Endothelial cell (in vitro differentiated cells): ENCODE measurements around the gene CHRM4. TPM values are rescaled to one million over a fixed set of nuclear protein-coding genes. Genes with fewer than 3 reads are reported as not detected.

Source experiments
- DNase-seq: peaks from one replicate; pipeline ENCODE4 v3.0.0; 2021; ENCODE audit warnings: low spot score
- H3K27ac Mint-ChIP-seq: one replicate; pipeline ENCODE4 v1.8.0; 2021; ENCODE audit warnings: mixed read lengths, inconsistent platforms; ENCODE audit not compliant: unreplicated experiment
- H3K27me3 Mint-ChIP-seq: one replicate; pipeline ENCODE4 v1.8.0; 2021; ENCODE audit warnings: mild to moderate bottlenecking, moderate library complexity, mixed read lengths, inconsistent platforms; ENCODE audit not compliant: unreplicated experiment
- H3K36me3 Mint-ChIP-seq: one replicate; pipeline ENCODE4 v1.8.0; 2021; ENCODE audit warnings: mild to moderate bottlenecking, low read depth, mixed read lengths, inconsistent platforms; ENCODE audit not compliant: unreplicated experiment
- H3K4me1 Mint-ChIP-seq: one replicate; pipeline ENCODE4 v1.8.0; 2021; ENCODE audit warnings: mild to moderate bottlenecking, mixed read lengths, inconsistent platforms; ENCODE audit not compliant: unreplicated experiment
- H3K4me3 Mint-ChIP-seq: one replicate; pipeline ENCODE4 v1.8.0; 2021; ENCODE audit warnings: mild to moderate bottlenecking, mixed read lengths, inconsistent platforms; ENCODE audit not compliant: unreplicated experiment
- H3K9me3 Mint-ChIP-seq: one replicate; pipeline ENCODE4 v1.8.0; 2021; ENCODE audit warnings: mixed read lengths, inconsistent platforms; ENCODE audit not compliant: unreplicated experiment
- CTCF ChIP-seq: fragments of 200-600 bp; sonication (generic); IDR thresholded peaks from one replicate; pipeline ENCODE4 v1.5.0; 2021; ENCODE audit warnings: antibody characterized with exemption; ENCODE audit not compliant: unreplicated experiment
- total RNA-seq: library from RNA; stranded (reverse); fragmentation: NEBNext Ultra II Directional; extraction: Animal tissue kit (Norgen Biotek cat#: 25700); gene quantifications from one replicate; pipeline ENCODE4 v1.2.1, GENCODE V29; 2021; ENCODE audit not compliant: unreplicated experiment

Gene CHRM4
- total RNA-seq, 1 donor from 2014 or later: not detected

GRCh38 chr11:46386005-46386578 is 5.5 kb downstream of the CHRM4 start:
- Mint-ChIP-seq H3K27me3 (peaks cover 29% of the 10 kb centered on the region), H3K4me3 (peak overlapping the region; percentile 76), H3K4me1 (peaks cover 9% of the 10 kb centered on the region), H3K9me3 (no peaks in the 10 kb centered on the region), H3K36me3 (peaks cover 14% of the 10 kb centered on the region), H3K27ac (peak overlapping the region; percentile 72)
- no peak for TF ChIP-seq CTCF
- no peak for DNase-seq

- TF ChIP-seq CTCF: no peak
- H3K36me3 Mint-ChIP-seq: peaks cover 14% of the 10 kb centered on the region
- H3K27me3 Mint-ChIP-seq: peaks cover 24% of the 10 kb centered on the region
- no peak overlapping the region for H3K4me3 Mint-ChIP-seq
- peaks cover 9% of the 10 kb centered on the region for H3K4me1 Mint-ChIP-seq
- no peaks in the 10 kb centered on the region for H3K9me3 Mint-ChIP-seq
- H3K27ac Mint-ChIP-seq: no peak overlapping the region
- DNase-seq: no peak
Measured at GRCh38 chr11:46385169-46386004, 6.2 kb downstream of the CHRM4 start.

- H3K4me3 Mint-ChIP-seq: no peak overlapping the region
- no peak for TF ChIP-seq CTCF
- peaks cover 14% of the 10 kb centered on the region for H3K36me3 Mint-ChIP-seq
Measured at GRCh38 chr11:46383974-46384701, 7.4 kb downstream of the CHRM4 start.

GRCh38 chr11:46383404-46383758 is 8.2 kb downstream of the CHRM4 start:
- Mint-ChIP-seq H3K4me3 (peak overlapping the region; percentile 86), H3K9me3 (no peaks in the 10 kb centered on the region), H3K4me1 (peaks cover 9% of the 10 kb centered on the region), H3K36me3 (peaks cover 10% of the 10 kb centered on the region), H3K27me3 (peaks cover 19% of the 10 kb centered on the region), H3K27ac (peak overlapping the region; percentile 72)
- no peak for TF ChIP-seq CTCF
- no peak for DNase-seq

More at GRCh38 chr11:46383974-46384701, 7.4 kb downstream of the CHRM4 start:
- Mint-ChIP-seq H3K4me1 (peaks cover 9% of the 10 kb centered on the region), H3K9me3 (no peaks in the 10 kb centered on the region), H3K27me3 (peaks cover 19% of the 10 kb centered on the region), H3K27ac (no peak overlapping the region)
- no peak for DNase-seq
